ENCODE data around the gene CNTNAP1.

CNTNAP1 gene

GRCh38 chr17:42667088-42667951, 15.0 kb upstream of the CNTNAP1 start:
- H3K36me3 ChIP-seq, result peaks cover 52 to 89% (median 66%) of the 10 kb centered on the region in 11 experiments

GRCh38 chr17:42669705-42669976, 12.7 kb upstream of the CNTNAP1 start:
- TF ChIP-seq Cebpa-rat (IDR thresholded peaks at IDR 0.05), result no peak
- Histone ChIP-seq H3K4me3 (no peak overlapping the region), H3K27ac (no peak overlapping the region), H3K4me1 (peaks cover 19 to 46% (median 30%) of the 10 kb centered on the region in 10 experiments), H3K27me3 (peaks cover 47 to 59% (median 52%) of the 10 kb centered on the region in 11 experiments), H3K36me3 (peaks cover 52 to 85% (median 69%) of the 10 kb centered on the region in 11 experiments), H3K4me2 (peak overlapping the region in 4 of 11 experiments; percentile 18 to 35 (median 26); a peak in 4 of 22 replicates), H4K20me1 (peaks cover 23 to 82% (median 46%) of the 10 kb centered on the region in 11 experiments; a peak in 20 of 22 replicates), H3K9me3 (replicated peaks in 1 of 11) (no peaks in the 10 kb centered on the region), H3K9ac (no peak overlapping the region)

More at GRCh38 chr17:42667088-42667951, 15.0 kb upstream of the CNTNAP1 start:
- H3K4me1 ChIP-seq, result peaks cover 0 to 25% (median 12%) of the 10 kb centered on the region in 10 experiments; a peak in 15 of 20 replicates
- peak overlapping the region in 3 of 11 experiments; percentile 18 to 39 (median 23); a peak in 4 of 22 replicates for H3K4me2 ChIP-seq
- H3K4me3 ChIP-seq, result no peak overlapping the region
- no peak overlapping the region for H3K27ac ChIP-seq
- no peak for TF ChIP-seq Cebpa-rat (IDR thresholded peaks at IDR 0.05)
- H3K9ac ChIP-seq, result no peak overlapping the region
- H3K9me3 ChIP-seq (replicated peaks in 1 of 11), result no peaks in the 10 kb centered on the region
- peaks cover 23 to 62% (median 33%) of the 10 kb centered on the region in 11 experiments; a peak in 19 of 22 replicates for H4K20me1 ChIP-seq
- peaks cover 32 to 38% (median 37%) of the 10 kb centered on the region in 11 experiments for H3K27me3 ChIP-seq

GRCh38 chr17:42669977-42670788, 12.1 kb upstream of the CNTNAP1 start:
- peaks cover 24 to 51% (median 35%) of the 10 kb centered on the region in 10 experiments for H3K4me1 ChIP-seq
- H3K9ac ChIP-seq, result no peak overlapping the region; a peak in 1 of 22 replicates
- no peak overlapping the region for H3K27ac ChIP-seq
- H3K36me3 ChIP-seq, result peaks cover 52 to 82% (median 69%) of the 10 kb centered on the region in 11 experiments
- peak overlapping the region in 3 of 10 experiments; percentile 10 to 42 (median 17); a peak in 2 of 20 replicates for H3K4me3 ChIP-seq
- H3K4me2 ChIP-seq, result peak overlapping the region; percentile 42 to 74 (median 67); a peak in 20 of 22 replicates
- peaks cover 47 to 65% (median 58%) of the 10 kb centered on the region in 11 experiments for H3K27me3 ChIP-seq
- no peaks in the 10 kb centered on the region for H3K9me3 ChIP-seq (replicated peaks in 1 of 11)
- no peak for TF ChIP-seq Cebpa-rat (IDR thresholded peaks at IDR 0.05)
- H4K20me1 ChIP-seq, result peaks cover 24 to 87% (median 50%) of the 10 kb centered on the region in 11 experiments; a peak in 20 of 22 replicates

DNA sequence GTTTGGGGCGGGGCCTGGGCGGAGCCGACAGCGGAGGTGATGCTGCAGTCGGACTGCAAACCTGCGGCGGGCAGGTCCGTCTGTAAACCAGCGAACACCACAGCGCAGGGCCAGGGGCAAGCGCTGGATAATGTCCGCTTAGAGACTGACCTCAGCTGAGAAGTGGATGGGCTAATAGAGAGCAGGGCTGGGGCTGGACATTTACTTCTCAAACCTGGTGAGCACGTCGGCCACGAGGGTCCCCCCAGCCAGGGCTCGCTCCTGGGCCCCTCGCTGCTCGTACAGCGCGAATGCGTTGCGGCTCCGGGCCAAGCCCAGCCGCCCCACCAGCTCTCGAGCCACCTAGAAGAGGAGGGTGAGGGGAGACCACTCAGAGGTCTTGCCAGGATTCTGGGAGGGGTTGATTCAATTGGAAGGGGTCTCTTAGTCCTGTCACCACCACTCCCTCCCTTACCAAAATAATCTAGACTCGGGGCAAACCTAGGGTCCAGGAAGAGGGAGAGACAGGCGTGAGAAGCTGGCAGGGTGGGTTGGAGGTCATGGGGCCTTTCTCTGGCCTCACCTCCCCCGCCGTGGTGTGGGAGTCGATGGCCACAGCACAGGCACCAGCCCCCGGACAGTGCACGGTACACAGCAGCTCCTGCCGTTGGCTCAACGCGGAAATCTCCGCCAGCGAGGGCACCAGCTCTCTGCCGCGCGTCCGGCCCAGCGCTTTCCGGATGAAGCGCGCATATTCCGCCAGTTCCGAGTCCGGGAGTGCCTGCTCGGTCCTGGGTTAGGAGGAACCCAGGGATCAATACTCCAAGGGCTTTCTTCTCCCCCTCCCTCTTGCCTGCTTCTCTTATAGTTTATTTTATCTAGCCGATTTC, 11.3 kb upstream of the CNTNAP1 start:
- H4K20me1 ChIP-seq, result peaks cover 32 to 90% (median 58%) of the 10 kb centered on the region in 11 experiments; a peak in 20 of 22 replicates
- no peak for TF ChIP-seq Cebpa-rat (IDR thresholded peaks at IDR 0.05)
- no peak overlapping the region for H3K4me3 ChIP-seq
- peaks cover 56 to 73% (median 66%) of the 10 kb centered on the region in 11 experiments for H3K27me3 ChIP-seq
- no peaks in the 10 kb centered on the region for H3K9me3 ChIP-seq (replicated peaks in 1 of 11)
- H3K27ac ChIP-seq, result no peak overlapping the region
- no peak overlapping the region for H3K9ac ChIP-seq
- H3K36me3 ChIP-seq, result peaks cover 44 to 74% (median 62%) of the 10 kb centered on the region in 11 experiments
- H3K4me1 ChIP-seq, result peaks cover 33 to 59% (median 44%) of the 10 kb centered on the region in 10 experiments
- peak overlapping the region in 10 of 11 experiments; percentile 10 to 74 (median 44); a peak in 12 of 22 replicates for H3K4me2 ChIP-seq

GRCh38 chr17:42672038-42672437, 10.3 kb upstream of the CNTNAP1 start:
- peaks cover 56 to 76% (median 66%) of the 10 kb centered on the region in 11 experiments for H3K27me3 ChIP-seq
- TF ChIP-seq Cebpa-rat (IDR thresholded peaks at IDR 0.05), result no peak
- H3K4me1 ChIP-seq, result peaks cover 35 to 59% (median 48%) of the 10 kb centered on the region in 10 experiments
- no peaks in the 10 kb centered on the region for H3K9me3 ChIP-seq (replicated peaks in 1 of 11)
- H3K9ac ChIP-seq, result no peak overlapping the region
- no peak overlapping the region for H3K27ac ChIP-seq
- peaks cover 32 to 87% (median 60%) of the 10 kb centered on the region in 11 experiments; a peak in 20 of 22 replicates for H4K20me1 ChIP-seq
- no peak overlapping the region for H3K4me3 ChIP-seq
- peaks cover 44 to 63% (median 52%) of the 10 kb centered on the region in 11 experiments for H3K36me3 ChIP-seq
- H3K4me2 ChIP-seq, result peak overlapping the region in 1 of 11 experiments; percentile 100; a peak in 2 of 22 replicates

DNA sequence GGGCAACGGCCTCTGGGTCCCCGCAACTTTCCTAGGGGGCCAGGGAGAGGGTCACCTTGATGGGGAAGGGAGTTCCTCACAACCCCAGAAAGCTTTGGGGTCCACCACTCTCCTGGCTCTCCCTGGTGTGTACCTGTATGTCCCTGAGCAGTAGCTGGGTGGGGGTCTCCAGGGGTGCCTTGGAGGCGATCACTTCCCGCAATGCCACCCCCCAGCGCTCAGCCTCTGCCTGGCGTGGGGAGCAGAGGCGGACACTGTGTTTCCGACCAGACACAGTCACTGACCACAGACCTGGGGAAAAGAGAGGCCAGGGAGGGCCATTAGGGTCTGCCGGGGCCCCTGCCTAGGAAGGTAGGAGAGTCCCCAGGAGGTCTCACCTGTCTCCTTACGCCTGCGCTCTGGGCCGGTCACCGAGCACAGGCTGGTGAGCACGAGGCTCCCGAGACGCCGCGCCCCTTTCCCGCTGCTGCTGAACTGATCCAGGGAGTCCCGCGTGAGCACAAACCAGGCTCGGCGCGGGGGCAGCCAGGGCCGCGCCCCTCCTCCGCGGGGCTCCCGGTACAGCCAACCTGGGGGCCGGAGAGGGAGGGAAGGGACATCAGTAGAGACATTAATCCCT, 9.0 kb upstream of the CNTNAP1 start:
- Histone ChIP-seq H4K20me1 (peaks cover 32 to 73% (median 56%) of the 10 kb centered on the region in 11 experiments; a peak in 20 of 22 replicates), H3K4me2 (peak overlapping the region; percentile 94 to 100 (median 99)), H3K27me3 (peaks cover 56 to 76% (median 66%) of the 10 kb centered on the region in 11 experiments), H3K27ac (peak overlapping the region in 8 of 11 experiments; percentile 54 to 74 (median 66); a peak in 17 of 22 replicates), H3K9ac (peak overlapping the region; percentile 24 to 81 (median 68); a peak in 18 of 22 replicates), H3K9me3 (replicated peaks in 1 of 11) (no peaks in the 10 kb centered on the region), H3K4me1 (peaks cover 36 to 64% (median 56%) of the 10 kb centered on the region in 10 experiments), H3K4me3 (peak overlapping the region; percentile 41 to 96 (median 86); a peak in 18 of 20 replicates), H3K36me3 (peaks cover 32 to 50% (median 40%) of the 10 kb centered on the region in 11 experiments)
- no peak for TF ChIP-seq Cebpa-rat (IDR thresholded peaks at IDR 0.05)

Data from BLaER1 treated with 17β-estradiol and CSF1 and Interleukin-3, amounts not matched to agents 10 nM and 100 nM (cell line).